LNCAP (cell line): ENCODE data around the gene CDKL1.

Experiments
- CTCF ChIP-seq: fragments of 450-650 bp; IDR thresholded peaks from 2 replicates; pipeline ENCODE4 v1.5.1; 2017; ENCODE audit warnings: mild to moderate bottlenecking

Gene CDKL1

GRCh38 chr14:50399251-50400032 lies 2.8 kb upstream of the CDKL1 start:
- TF ChIP-seq CTCF = no peak

- TF ChIP-seq CTCF = no peak
Observed at GRCh38 chr14:50398189-50398580, 1.5 kb upstream of the CDKL1 start.

DNA sequence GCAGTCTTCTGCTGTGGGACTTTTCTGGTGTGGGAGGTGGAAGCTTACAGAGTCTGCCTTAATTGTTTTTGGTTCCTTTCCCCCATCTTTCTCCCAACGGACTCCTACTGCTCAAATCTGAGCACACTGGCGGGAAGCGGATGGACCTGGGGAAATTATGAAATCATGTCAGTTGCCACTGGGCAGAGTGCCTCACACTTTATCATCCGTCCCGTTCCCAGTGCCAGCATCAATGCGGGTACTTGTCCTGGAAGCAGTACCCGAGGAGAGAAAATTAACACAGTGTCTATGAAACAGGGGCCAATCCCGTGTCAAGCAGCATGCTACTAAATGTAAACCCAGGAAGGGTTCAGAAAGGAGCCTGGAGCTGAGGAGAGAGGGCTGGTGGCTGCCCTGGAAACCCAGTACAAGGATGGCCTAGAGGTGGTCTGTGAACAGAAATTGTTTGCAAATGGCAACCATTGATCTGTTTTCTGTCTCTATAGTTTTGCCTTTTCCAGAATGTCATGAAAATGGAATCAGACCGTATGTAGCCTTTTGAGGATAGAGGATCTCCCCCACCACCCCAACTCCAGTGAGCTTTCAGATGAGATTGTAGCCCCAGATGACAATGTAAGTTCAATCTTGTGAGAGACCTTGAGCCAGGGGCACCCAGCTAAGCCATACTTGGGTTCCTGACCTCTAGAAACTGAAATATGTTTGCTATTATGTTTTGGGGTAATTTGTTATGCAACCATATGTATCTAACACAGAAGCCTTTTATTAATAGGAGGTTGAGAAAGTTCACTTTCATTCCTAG lies 908 bp upstream of the CDKL1 start:
- no peak for TF ChIP-seq CTCF

GRCh38 chr14:50395448-50395847 lies 1.2 kb downstream of the CDKL1 start:
- TF ChIP-seq CTCF = no peak

- no peak for TF ChIP-seq CTCF
Observed at GRCh38 chr14:50394713-50395112, 2.0 kb downstream of the CDKL1 start.

GRCh38 chr14:50389668-50390441 lies 6.8 kb downstream of the CDKL1 start:
- no peak for TF ChIP-seq CTCF

GRCh38 chr14:50388256-50388931 lies 8.3 kb downstream of the CDKL1 start:
- no peak for TF ChIP-seq CTCF
